Measurements from ENCODE around the gene CTSK. TPM values are rescaled to one million over a fixed set of nuclear protein-coding genes. Genes with fewer than 3 reads are reported as not detected.
"Not testable (repeated sequence)": the region's sequence is repeated elsewhere in the genome, so short reads cannot be mapped to it uniquely, and the experiment has no call there.

Gene CTSK
- total RNA-seq, 1 donor from 2014 or later = 44.0 TPM

GRCh38 chr1:150775276-150775675, 32.8 kb downstream of the CTSK start:
- Histone ChIP-seq H3K4me3 (no peak overlapping the region), H3K4me1 (no peaks in the 10 kb centered on the region), H3K27me3 (no peaks in the 10 kb centered on the region), H3K9me3 (no peaks in the 10 kb centered on the region), H3K27ac (no peak overlapping the region), H3K36me3 (no peaks in the 10 kb centered on the region)
- intact Hi-C loops (cut with DNase I) = no loop called here
- DNase-seq (ENCODE audit: low spot score in 2 of 2) = no peak
- TF ChIP-seq CTCF (IDR thresholded peaks at IDR 0.05) = no peak

- Histone ChIP-seq H3K4me1 (no peaks in the 10 kb centered on the region), H3K27me3 (no peaks in the 10 kb centered on the region), H3K9me3 (no peaks in the 10 kb centered on the region), H3K4me3 (no peak overlapping the region), H3K36me3 (no peaks in the 10 kb centered on the region), H3K27ac (no peak overlapping the region)
- DNase-seq (ENCODE audit: low spot score in 2 of 2) = no peak
- TF ChIP-seq CTCF (IDR thresholded peaks at IDR 0.05) = no peak
- intact Hi-C loops (cut with DNase I) = no loop called here
Measured at GRCh38 chr1:150772326-150772725, 35.7 kb downstream of the CTSK start.

GRCh38 chr1:150767704-150768103, 40.4 kb downstream of the CTSK start:
- intact Hi-C loops (cut with DNase I); H3K27me3 ChIP-seq; H3K27ac ChIP-seq; H3K4me3 ChIP-seq; DNase-seq (ENCODE audit: low spot score in 2 of 2); H3K9me3 ChIP-seq; H3K4me1 ChIP-seq; H3K36me3 ChIP-seq: not testable (repeated sequence)

- H3K4me1 ChIP-seq; H3K36me3 ChIP-seq; DNase-seq (ENCODE audit: low spot score in 2 of 2); H3K27ac ChIP-seq; H3K9me3 ChIP-seq; H3K27me3 ChIP-seq; intact Hi-C loops (cut with DNase I): not testable (repeated sequence)
- peak overlapping the region; percentile 36 to 51 for H3K4me3 ChIP-seq
Measured at GRCh38 chr1:150765977-150766301, 42.1 kb downstream of the CTSK start.

- TF ChIP-seq CTCF (IDR thresholded peaks at IDR 0.05) = no peak
- H3K36me3 ChIP-seq = no peaks in the 10 kb centered on the region
- peak within 1 kb of the TSS; percentile 8 to 36 for H3K27ac ChIP-seq
- DNase-seq (ENCODE audit: low spot score in 2 of 2) = no peak
- H3K4me1 ChIP-seq = no peaks in the 10 kb centered on the region
- intact Hi-C loops (cut with DNase I) = no loop called here
- H3K27me3 ChIP-seq = no peaks in the 10 kb centered on the region
- H3K9me3 ChIP-seq = no peaks in the 10 kb centered on the region
- H3K4me3 ChIP-seq = peak within 1 kb of the TSS; percentile 36 to 51
Measured at GRCh38 chr1:150765296-150765976, 42.6 kb downstream of the CTSK start, which contains the start of gene CTSS. CTSS (minus strand) TSS chr1:150765778; CDS start chr1:150764763, 1,015 bp downstream.

- H3K27ac ChIP-seq = peak overlapping the region in 1 of 2 donors; percentile 8
- TF ChIP-seq CTCF (IDR thresholded peaks at IDR 0.05) = no peak
- H3K4me1 ChIP-seq = no peaks in the 10 kb centered on the region
- DNase-seq (ENCODE audit: low spot score in 2 of 2) = no peak
- H3K36me3 ChIP-seq = no peaks in the 10 kb centered on the region
- peak overlapping the region in 1 of 2 donors; percentile 51 for H3K4me3 ChIP-seq
- no peaks in the 10 kb centered on the region for H3K27me3 ChIP-seq
- no peaks in the 10 kb centered on the region for H3K9me3 ChIP-seq
- intact Hi-C loops (cut with DNase I) = no loop called here
Measured at GRCh38 chr1:150764617-150765101, 43.4 kb downstream of the CTSK start.

GRCh38 chr1:150763018-150763417, 45.0 kb downstream of the CTSK start:
- intact Hi-C loops (cut with DNase I) = no loop called here
- Histone ChIP-seq H3K4me3 (no peak overlapping the region), H3K27ac (no peak overlapping the region), H3K36me3 (no peaks in the 10 kb centered on the region), H3K27me3 (no peaks in the 10 kb centered on the region), H3K9me3 (no peaks in the 10 kb centered on the region), H3K4me1 (no peaks in the 10 kb centered on the region)
- TF ChIP-seq CTCF (IDR thresholded peaks at IDR 0.05) = no peak
- no peak for DNase-seq (ENCODE audit: low spot score in 2 of 2)

Measured in ascending aorta (tissue), 2 donors.